OCI-LY7 (cell line): ENCODE measurements around the gene DNHD1. TPM values are rescaled to one million over a fixed set of nuclear protein-coding genes. Genes with fewer than 3 reads are reported as not detected.

Source experiments
- BruUV-seq: library from RNA; stranded (reverse); fragments of 400-500 nt; replicated peaks from 2 replicates; lab custom pipeline; 2021; lab: Mats Ljungman, UMichigan
- CTCF ChIA-PET: fragments of 300-600 bp; sonication (Branson Sonifier 250); formaldehyde crosslinking; loops from one replicate; lab custom pipeline; 2022; ENCODE audit warnings: antibody characterized with exemption; ENCODE audit not compliant: unreplicated experiment; lab: Charles Lee
- POLR2A ChIA-PET: fragments of 300-600 bp; sonication (Branson Sonifier 250); formaldehyde crosslinking; loops from one replicate; lab custom pipeline; 2022; ENCODE audit warnings: antibody characterized with exemption; lab: Charles Lee
- DNase-seq: peaks from one replicate; pipeline ENCODE4 v3.0.0-alpha.2; 2015; ENCODE audit warnings: low spot score
- H2AFZ ChIP-seq: fragments of 200-600 bp; sonication (generic), shearing (Covaris generic); 2 replicates; pipeline ENCODE4 v1.6.1; 2014; ENCODE audit warnings: mild to moderate bottlenecking, antibody characterized with exemption, low read length, moderate library complexity
- H3K27ac ChIP-seq: fragments of 200-600 bp; sonication (generic); 2 replicates; pipeline ENCODE4 v1.5.1; 2014; ENCODE audit warnings: mixed run types, low read depth, mild to moderate bottlenecking, moderate library complexity, low read length, inconsistent platforms; ENCODE audit not compliant: poor library complexity, severe bottlenecking
- H3K36me3 ChIP-seq: fragments of 200-600 bp; sonication (generic); 2 replicates; pipeline ENCODE4 v1.6.1; 2014; ENCODE audit warnings: mild to moderate bottlenecking, antibody characterized with exemption, low read length, moderate library complexity, mixed read lengths; ENCODE audit not compliant: insufficient read depth
- H3K4me1 ChIP-seq: fragments of 200-600 bp; sonication (generic); 2 replicates; pipeline ENCODE4 v1.5.1; 2014; ENCODE audit warnings: mild to moderate bottlenecking, low read length; ENCODE audit not compliant: insufficient read depth, poor library complexity, severe bottlenecking
- H3K4me2 ChIP-seq: fragments of 200-600 bp; sonication (generic); 2 replicates; pipeline ENCODE4 v1.6.1; 2014; ENCODE audit warnings: mild to moderate bottlenecking, low read length
- H3K4me3 ChIP-seq: fragments of 200-600 bp; sonication (generic); 2 replicates; pipeline ENCODE4 v1.5.1; 2014; ENCODE audit warnings: mild to moderate bottlenecking, low read depth, low read length; ENCODE audit not compliant: poor library complexity, severe bottlenecking
- H3K79me2 ChIP-seq: fragments of 200-600 bp; sonication (generic); 2 replicates; pipeline ENCODE4 v1.6.1; 2016; ENCODE audit warnings: low read depth, mild to moderate bottlenecking, low read length, moderate library complexity, mixed read lengths; ENCODE audit not compliant: insufficient read depth
- H3K9me2 ChIP-seq: fragments of 200-600 bp; sonication (generic); 2 replicates; pipeline ENCODE4 v1.6.1; 2016; ENCODE audit warnings: mild to moderate bottlenecking, low read length, mixed read lengths; ENCODE audit not compliant: insufficient read depth
- H3K9me3 ChIP-seq: fragments of 200-600 bp; sonication (generic); 2 replicates; pipeline ENCODE4 v1.6.1; 2014; ENCODE audit warnings: mild to moderate bottlenecking, mixed run types, low read length, mixed read lengths
- H4K20me1 ChIP-seq: fragments of 200-600 bp; sonication (generic); 2 replicates; pipeline ENCODE4 v1.6.1; 2014; ENCODE audit warnings: mild to moderate bottlenecking, antibody characterized with exemption, low read length, moderate library complexity, mixed read lengths; ENCODE audit not compliant: insufficient read depth
- CTCF ChIP-seq: fragments of 200-600 bp; sonication (generic); conservative IDR thresholded peaks from 2 replicates; pipeline ENCODE4 v1.5.1; 2014; ENCODE audit warnings: mild to moderate bottlenecking, antibody characterized with exemption, low read length, moderate library complexity, mixed read lengths
- EZH2phosphoT487 ChIP-seq: fragments of 200-600 bp; sonication (generic); IDR thresholded peaks from 2 replicates; pipeline ENCODE4 v1.6.1; 2018; ENCODE audit warnings: low read depth, borderline replicate concordance, mild to moderate bottlenecking, mixed run types, antibody characterized with exemption, low read length, moderate library complexity, mixed read lengths
- intact Hi-C: fragments of 100-400 bp; cut with micrococcal nuclease; formaldehyde crosslinking; loops from one replicate; pipeline ENCODE4 v1.10.0; 2022; ENCODE audit not compliant: unreplicated experiment
- total RNA-seq, 2 experiments: library from RNA; depleted of rRNA in 1 of 2; stranded (reverse); fragments of >200 nt in 1 of 2; shearing (Covaris generic) in 1 of 2; gene quantifications; 2 replicates each; pipeline ENCODE4 v1.2.3, GENCODE V29; 2014 to 2022

Gene DNHD1
- total RNA-seq, 2 experiments from 2014 or later, result 24.3 to 52.7 TPM

GRCh38 chr11:6607190-6607795 lies 110.2 kb downstream of the DNHD1 start:
- BruUV-seq, result no TSS peak
- H3K9me2 ChIP-seq, result no peaks in the 10 kb centered on the region
- peaks cover 51% of the 10 kb centered on the region for H3K4me1 ChIP-seq
- peak overlapping the region; percentile 86 for H3K4me2 ChIP-seq
- peaks cover 22% of the 10 kb centered on the region for H4K20me1 ChIP-seq
- H3K9me3 ChIP-seq, result no peaks in the 10 kb centered on the region
- ChIA-PET POLR2A (interaction anchor here (0.6 to 2.2 kb wide), 5 partner anchors 11 to 76 kb away, joined by 3 to 4 read pairs (median 4); partner anchors contain the start of gene MRPL17), CTCF (no interaction called here)
- TF ChIP-seq CTCF (no peak), EZH2phosphoT487 (no peak)
- H3K36me3 ChIP-seq, result peaks cover 55% of the 10 kb centered on the region
- H2AFZ ChIP-seq, result no peak overlapping the region
- peak overlapping the region; percentile 47 for H3K27ac ChIP-seq
- peak overlapping the region; percentile 39 for H3K4me3 ChIP-seq
- no peak for DNase-seq
- intact Hi-C loops, result no loop called here
- peaks cover 55% of the 10 kb centered on the region for H3K79me2 ChIP-seq

GRCh38 chr11:6608011-6608410 lies 110.9 kb downstream of the DNHD1 start:
- Histone ChIP-seq H2AFZ (no peak overlapping the region), H3K4me3 (no peak overlapping the region), H3K27ac (no peak overlapping the region), H4K20me1 (peaks cover 15% of the 10 kb centered on the region), H3K36me3 (peaks cover 55% of the 10 kb centered on the region), H3K79me2 (peaks cover 48% of the 10 kb centered on the region), H3K4me2 (no peak overlapping the region), H3K4me1 (peaks cover 53% of the 10 kb centered on the region), H3K9me2 (no peaks in the 10 kb centered on the region), H3K9me3 (no peaks in the 10 kb centered on the region)
- intact Hi-C loops, result no loop called here
- TF ChIP-seq CTCF (no peak), EZH2phosphoT487 (no peak)
- no peak for DNase-seq
- no TSS peak for BruUV-seq
- ChIA-PET CTCF (no interaction called here), POLR2A (interaction anchor here (1.3 to 2.2 kb wide), 2 partner anchors 10 to 15 kb away, joined by 3 to 4 read pairs; no protein-coding TSS in a partner anchor)
